ENCODE measurements around the gene MLN. TPM values are rescaled to one million over a fixed set of nuclear protein-coding genes. Genes with fewer than 3 reads are reported as not detected.

Gene MLN
- total and polyA plus RNA-seq, 10 donors: not detected

GRCh38 chr6:33766921-33767907 lies 36.6 kb downstream of the MLN start:
- intact Hi-C loops (cut with DNase I; ENCODE audit: low total_unique reads): no loop called here
- Histone ChIP-seq H3K4me3 (no peak overlapping the region), H3K4me1 (peaks cover 3 to 46% (median 26%) of the 10 kb centered on the region in 6 donors), H3K27me3 (replicated peaks in 1 of 7) (peaks cover 0 to 27% (median 0%) of the 10 kb centered on the region in 7 donors), H3K36me3 (peaks cover 0 to 7% (median 3%) of the 10 kb centered on the region in 6 donors), H3K9me3 (no peaks in the 10 kb centered on the region), H3K27ac (no peak overlapping the region)
- TF ChIP-seq POLR2A (IDR thresholded peaks at IDR 0.05) (no peak), POLR2AphosphoS5 (IDR thresholded peaks at IDR 0.05) (no peak), CTCF (IDR thresholded peaks at IDR 0.05 in 8 of 11, conservative IDR thresholded peaks at IDR 0.05 in 3 of 11) (no peak)
- no peak for DNase-seq
- WGBS, 5 donors: 60 to 85% (median 72%) methylated on average over 9 to 11 of the region's 11 CpGs

GRCh38 chr6:33765368-33765767 lies 38.4 kb downstream of the MLN start:
- intact Hi-C loops (cut with DNase I; ENCODE audit: low total_unique reads): no loop called here

GRCh38 chr6:33764036-33764435 lies 39.8 kb downstream of the MLN start:
- H3K4me3 ChIP-seq: no peak overlapping the region
- peaks cover 0 to 38% (median 17%) of the 10 kb centered on the region in 6 donors for H3K4me1 ChIP-seq
- H3K27ac ChIP-seq: no peak overlapping the region
- no peaks in the 10 kb centered on the region for H3K36me3 ChIP-seq
- intact Hi-C loops (cut with DNase I; ENCODE audit: low total_unique reads): no loop called here
- no peak for TF ChIP-seq POLR2A (IDR thresholded peaks at IDR 0.05)
- TF ChIP-seq POLR2AphosphoS5 (IDR thresholded peaks at IDR 0.05): no peak
- no peak for DNase-seq
- 73 to 97% (median 88%) methylated on average over 2 of the region's 2 CpGs for WGBS, 5 donors
- no peaks in the 10 kb centered on the region for H3K9me3 ChIP-seq
- H3K27me3 ChIP-seq (replicated peaks in 1 of 7): peaks cover 0 to 14% (median 0%) of the 10 kb centered on the region in 7 donors

More at GRCh38 chr6:33765368-33765767, 38.4 kb downstream of the MLN start:
- Histone ChIP-seq H3K36me3 (no peaks in the 10 kb centered on the region), H3K27me3 (replicated peaks in 1 of 7) (peaks cover 0 to 26% (median 0%) of the 10 kb centered on the region in 7 donors), H3K4me3 (no peak overlapping the region), H3K4me1 (peaks cover 0 to 43% (median 20%) of the 10 kb centered on the region in 6 donors), H3K27ac (no peak overlapping the region), H3K9me3 (no peaks in the 10 kb centered on the region)
- DNase-seq: no peak
- no peak for TF ChIP-seq CTCF (IDR thresholded peaks at IDR 0.05 in 8 of 11, conservative IDR thresholded peaks at IDR 0.05 in 3 of 11)
- TF ChIP-seq POLR2AphosphoS5 (IDR thresholded peaks at IDR 0.05): no peak
- WGBS, 5 donors: 87 to 96% (median 90%) methylated on average over 9 of the region's 9 CpGs

- H3K27me3 ChIP-seq (replicated peaks in 1 of 7): peaks cover 0 to 9% (median 0%) of the 10 kb centered on the region in 7 donors
- no peak for DNase-seq
- intact Hi-C loops (cut with DNase I; ENCODE audit: low total_unique reads): no loop called here
- TF ChIP-seq POLR2AphosphoS5 (IDR thresholded peaks at IDR 0.05): no peak
- TF ChIP-seq CTCF (IDR thresholded peaks at IDR 0.05 in 8 of 11, conservative IDR thresholded peaks at IDR 0.05 in 3 of 11): no peak
- no peak for TF ChIP-seq POLR2A (IDR thresholded peaks at IDR 0.05)
- 60 to 79% (median 64%) methylated on average over 6 of the region's 6 CpGs for WGBS, 5 donors
- no peaks in the 10 kb centered on the region for H3K36me3 ChIP-seq
- peaks cover 0 to 33% (median 15%) of the 10 kb centered on the region in 6 donors for H3K4me1 ChIP-seq
- H3K4me3 ChIP-seq: no peak overlapping the region
- H3K27ac ChIP-seq: no peak overlapping the region
- no peaks in the 10 kb centered on the region for H3K9me3 ChIP-seq
These were observed 40.3 kb downstream of the MLN start for GRCh38 chr6:33763483-33763882.
